OCI-LY3 (cell line): ENCODE data around the gene COLGALT1.

Source experiments
- H2AFZ ChIP-seq: fragments of 200-600, 300-600 bp; shearing (Covaris generic); 2 replicates; pipeline ENCODE4 v1.6.0; 2014; ENCODE audit warnings: antibody characterized with exemption, low read depth, low read length
- H3K27ac ChIP-seq: fragments of 200-600, 300-600 bp; sonication (generic); 2 replicates; pipeline ENCODE4 v1.5.1; 2014; ENCODE audit warnings: mild to moderate bottlenecking, low read length, moderate library complexity, mixed read lengths
- H3K27me3 ChIP-seq: fragments of 200-600, 300-600 bp; sonication (generic); 2 replicates; pipeline ENCODE4 v1.6.1; 2014; ENCODE audit warnings: low read depth, low read length, mixed read lengths
- H3K36me3 ChIP-seq: fragments of 200-600, 300-600 bp; sonication (generic); replicated peaks from 2 replicates; pipeline ENCODE3; 2014; ENCODE audit warnings: low read depth, low read length, mixed read lengths
- H3K4me1 ChIP-seq: fragments of 300-600, 200-600 bp; sonication (generic); 2 replicates; pipeline ENCODE4 v1.6.1; 2014; ENCODE audit warnings: low read length, mixed read lengths
- H3K4me2 ChIP-seq: fragments of 200-600, 300-600 bp; sonication (generic); 2 replicates; pipeline ENCODE4 v1.6.1; 2014; ENCODE audit warnings: low read length, mixed read lengths
- H3K4me3 ChIP-seq: fragments of 300-600, 200-600 bp; sonication (generic); 2 replicates; pipeline ENCODE4 v1.5.1; 2014; ENCODE audit warnings: antibody characterized with exemption, mild to moderate bottlenecking, low read length, moderate library complexity
- H3K79me2 ChIP-seq: fragments of 300-600, 200-600 bp; shearing (Covaris generic); 2 replicates; pipeline ENCODE4 v1.6.1; 2014; ENCODE audit warnings: mild to moderate bottlenecking, low read length, mixed read lengths
- H3K9ac ChIP-seq: fragments of 300-600, 200-600 bp; shearing (Covaris generic); 2 replicates; pipeline ENCODE4 v1.6.0; 2014; ENCODE audit warnings: mild to moderate bottlenecking, low read length, moderate library complexity
- H3K9me3 ChIP-seq: fragments of 200-600, 300-600 bp; shearing (Covaris generic); 2 replicates; pipeline ENCODE4 v1.6.1; 2014; ENCODE audit warnings: low read length, mixed read lengths; ENCODE audit not compliant: insufficient read depth
- H4K20me1 ChIP-seq: fragments of 200-600, 300-600 bp; sonication (generic); 2 replicates; pipeline ENCODE4 v1.6.1; 2016; ENCODE audit warnings: low read length, mixed read lengths; ENCODE audit not compliant: insufficient read depth
- CTCF ChIP-seq: fragments of 200-600, 300-600 bp; sonication (generic); IDR thresholded peaks from 2 replicates; pipeline ENCODE4 v1.5.1; 2014; ENCODE audit warnings: antibody characterized with exemption, low read length, low read depth
- EZH2phosphoT487 ChIP-seq: fragments of 200-600 bp; shearing (Covaris generic); IDR thresholded peaks from 2 replicates; pipeline ENCODE4 v1.6.1; 2018; ENCODE audit warnings: antibody characterized with exemption, mixed run types, low read depth

COLGALT1 gene

GRCh38 chr19:17529239-17530158 lies 25.9 kb upstream of the COLGALT1 start:
- Histone ChIP-seq H3K27ac (peak overlapping the region; percentile 97), H3K79me2 (peaks cover 98% of the 10 kb centered on the region), H2AFZ (no peak overlapping the region), H3K36me3 (peaks cover 76% of the 10 kb centered on the region), H3K27me3 (no peaks in the 10 kb centered on the region), H3K4me1 (peaks cover 61% of the 10 kb centered on the region), H3K4me3 (peak overlapping the region; percentile 84), H3K9ac (peak overlapping the region; percentile 98), H3K4me2 (peak overlapping the region; percentile 92), H4K20me1 (peaks cover 52% of the 10 kb centered on the region), H3K9me3 (peaks cover 19% of the 10 kb centered on the region)
- TF ChIP-seq EZH2phosphoT487 = no peak
- no peak for TF ChIP-seq CTCF

GRCh38 chr19:17530586-17530985 lies 24.9 kb upstream of the COLGALT1 start:
- Histone ChIP-seq H3K79me2 (peaks cover 93% of the 10 kb centered on the region), H3K27me3 (no peaks in the 10 kb centered on the region), H3K4me1 (peaks cover 50% of the 10 kb centered on the region), H3K4me3 (peak overlapping the region; percentile 84), H2AFZ (no peak overlapping the region), H3K36me3 (peaks cover 71% of the 10 kb centered on the region), H3K9ac (peak overlapping the region; percentile 98; the same call in 1 of the 2 replicates), H3K4me2 (peak overlapping the region; percentile 92), H4K20me1 (peaks cover 58% of the 10 kb centered on the region), H3K27ac (peak overlapping the region; percentile 97), H3K9me3 (peaks cover 13% of the 10 kb centered on the region)
- no peak for TF ChIP-seq EZH2phosphoT487

- Histone ChIP-seq H3K4me3 (no peak overlapping the region), H3K4me1 (peaks cover 37% of the 10 kb centered on the region), H3K79me2 (peaks cover 91% of the 10 kb centered on the region), H2AFZ (no peak overlapping the region), H3K27me3 (no peaks in the 10 kb centered on the region), H3K36me3 (peaks cover 83% of the 10 kb centered on the region), H3K9ac (no peak overlapping the region), H4K20me1 (peaks cover 71% of the 10 kb centered on the region), H3K27ac (peak overlapping the region; percentile 97), H3K4me2 (no peak overlapping the region), H3K9me3 (peaks cover 12% of the 10 kb centered on the region)
- TF ChIP-seq CTCF (no peak), EZH2phosphoT487 (no peak)
Measured at GRCh38 chr19:17532116-17532515, 23.3 kb upstream of the COLGALT1 start.

GRCh38 chr19:17532557-17532956 lies 22.9 kb upstream of the COLGALT1 start:
- H3K27me3 ChIP-seq = no peaks in the 10 kb centered on the region
- H2AFZ ChIP-seq = no peak overlapping the region
- no peak overlapping the region for H3K4me2 ChIP-seq
- H3K27ac ChIP-seq = peak overlapping the region; percentile 97
- H3K36me3 ChIP-seq = peaks cover 85% of the 10 kb centered on the region
- H3K4me3 ChIP-seq = no peak overlapping the region
- peaks cover 75% of the 10 kb centered on the region for H4K20me1 ChIP-seq
- peaks cover 36% of the 10 kb centered on the region for H3K4me1 ChIP-seq
- H3K9ac ChIP-seq = no peak overlapping the region
- H3K79me2 ChIP-seq = peaks cover 91% of the 10 kb centered on the region
- no peak for TF ChIP-seq EZH2phosphoT487
- TF ChIP-seq CTCF = no peak
- H3K9me3 ChIP-seq = peaks cover 12% of the 10 kb centered on the region
